ENCODE data around the gene COBL. TPM values are rescaled to one million over a fixed set of nuclear protein-coding genes. Genes with fewer than 3 reads are reported as not detected.

Gene COBL
- total RNA-seq, 1 donor from 2014 or later, result 17.0 TPM

DNA sequence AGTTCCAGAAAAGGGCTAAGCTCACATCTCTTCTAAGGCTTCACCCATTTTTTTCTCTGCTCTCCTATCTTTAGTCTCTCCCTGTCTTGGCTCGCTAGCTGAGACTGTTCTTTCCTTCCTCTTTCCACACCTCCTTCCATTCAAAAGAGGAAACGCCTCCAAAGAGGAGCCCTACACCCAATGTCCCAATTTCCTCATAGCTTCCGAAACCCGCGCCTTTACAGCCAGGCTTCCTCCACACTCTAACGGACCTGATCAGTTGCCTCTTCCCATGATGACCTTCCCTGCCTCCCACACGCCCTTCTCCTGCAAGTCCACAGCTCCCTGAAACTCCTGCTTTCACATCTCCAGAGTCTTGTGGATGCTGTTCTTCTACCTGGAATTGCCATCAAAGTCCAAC, 71.7 kb downstream of the COBL start:
- DNase-seq (ENCODE audit: low spot score), result no peak
- ATAC-seq, result no peak
- intact Hi-C loops (cut with DNase I), result no loop called here

GRCh38 chr7:51244053-51244452, 72.6 kb downstream of the COBL start:
- no peak for ATAC-seq
- intact Hi-C loops (cut with DNase I), result no loop called here
- no peak for DNase-seq (ENCODE audit: low spot score)

- ATAC-seq (no peak), DNase-seq (ENCODE audit: low spot score) (no peak)
- intact Hi-C loops (cut with DNase I), result no loop called here
Observed at GRCh38 chr7:51243631-51244030, 73.0 kb downstream of the COBL start.

DNA sequence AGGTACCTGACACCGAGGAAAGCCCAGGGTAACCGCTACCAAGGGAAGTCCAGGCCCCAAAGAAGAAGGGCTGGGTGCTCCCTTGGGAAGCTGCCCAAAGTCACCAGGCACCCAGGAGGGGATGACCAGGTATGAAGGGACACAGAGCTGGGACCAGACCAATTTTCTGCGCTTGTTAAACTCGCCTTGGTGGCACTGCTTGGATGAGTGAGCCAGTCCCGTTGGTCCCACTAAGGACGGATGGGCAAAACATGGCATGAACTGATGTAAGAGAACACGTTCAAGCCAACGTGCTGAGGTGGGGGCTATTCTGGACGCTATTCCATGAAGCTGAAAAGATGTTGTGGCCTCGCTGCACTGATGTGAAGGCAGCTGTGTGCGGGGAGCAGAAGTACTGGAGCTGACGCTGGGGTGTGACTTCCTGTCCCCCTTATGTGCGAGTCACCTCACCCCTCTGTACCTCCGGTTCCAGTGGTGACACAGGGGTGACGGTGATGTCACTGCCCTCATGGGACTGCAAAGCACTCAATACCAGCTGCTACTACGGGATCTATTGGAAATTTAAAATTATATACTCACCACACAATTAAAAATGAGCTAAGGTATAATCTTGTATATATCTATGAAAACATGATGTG, 73.6 kb downstream of the COBL start:
- no peak for ATAC-seq
- intact Hi-C loops (cut with DNase I), result no loop called here
- DNase-seq (ENCODE audit: low spot score), result no peak

DNA sequence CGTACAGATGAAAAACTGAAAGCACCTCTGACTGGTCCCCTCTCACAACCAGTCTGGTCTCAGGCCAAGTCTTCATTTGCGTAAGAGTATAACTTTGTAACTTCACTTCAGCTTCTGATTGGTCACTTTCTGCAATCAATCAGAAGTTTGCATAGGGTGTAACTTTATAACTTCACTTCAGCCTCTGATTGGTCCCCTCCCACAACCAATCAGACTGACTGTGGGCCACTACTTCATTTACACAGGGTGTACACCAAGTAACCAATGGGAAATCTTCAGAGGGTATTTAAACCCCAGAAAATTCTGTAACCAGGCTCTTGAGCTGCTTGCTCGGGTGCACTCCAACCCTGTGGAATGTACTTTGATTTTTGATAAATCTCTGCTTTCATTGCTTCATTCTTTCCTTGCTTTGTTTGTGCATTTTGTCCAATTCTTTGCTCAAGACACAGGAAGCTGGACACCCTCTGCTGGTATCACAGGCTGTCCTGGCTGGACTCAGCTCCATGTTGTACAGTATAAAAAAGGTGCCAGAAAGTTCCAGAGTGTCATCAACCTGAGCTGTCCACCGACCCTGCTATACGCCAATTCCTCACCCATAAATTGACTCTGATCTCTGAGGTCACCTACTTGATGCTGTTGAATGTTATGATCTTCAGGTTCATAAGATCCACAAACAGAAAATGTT, 74.5 kb downstream of the COBL start:
- intact Hi-C loops (cut with DNase I), result no loop called here
- DNase-seq (ENCODE audit: low spot score) (no peak), ATAC-seq (no peak)

DNA sequence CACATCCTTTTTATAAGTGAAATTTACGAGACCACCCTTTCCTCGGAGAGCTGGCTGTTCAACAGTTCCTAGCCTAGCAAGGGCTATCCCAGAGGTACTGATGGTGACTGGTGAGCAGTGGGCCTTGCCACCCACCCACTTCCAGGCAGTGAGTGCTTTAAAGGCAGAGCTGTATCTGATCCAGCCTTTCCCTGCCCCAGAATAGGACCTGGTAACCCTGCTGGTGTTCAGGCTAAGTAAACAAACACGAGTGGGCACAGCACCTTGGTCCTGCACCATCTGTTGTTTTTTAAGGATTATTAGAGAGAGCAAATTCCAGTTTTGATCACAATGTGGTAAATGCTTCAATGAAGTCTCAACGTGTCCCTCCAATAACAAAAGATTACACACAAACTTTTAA, 75.7 kb downstream of the COBL start:
- ATAC-seq (no peak), DNase-seq (ENCODE audit: low spot score) (no peak)
- intact Hi-C loops (cut with DNase I), result no loop called here

DNA sequence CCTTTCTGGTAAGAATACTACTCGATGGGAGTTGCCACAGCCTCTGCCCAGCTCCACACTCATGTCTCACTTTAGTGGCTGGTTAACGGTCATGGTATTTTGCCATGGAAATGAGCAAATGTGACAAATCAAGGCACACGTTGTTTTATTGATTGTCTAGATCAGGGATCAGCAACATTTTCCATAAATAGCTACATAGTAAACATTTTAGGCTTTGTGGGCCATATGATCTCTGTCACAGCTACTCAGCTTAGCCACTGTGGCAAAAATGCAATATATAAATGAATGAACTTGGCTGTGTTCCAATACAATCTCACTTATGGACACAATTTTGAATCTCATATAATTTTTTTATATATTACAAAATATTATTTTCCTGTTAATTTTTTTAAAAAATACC, 76.9 kb downstream of the COBL start:
- DNase-seq (ENCODE audit: low spot score), result no peak
- ATAC-seq, result no peak
- intact Hi-C loops (cut with DNase I), result no loop called here

DNA sequence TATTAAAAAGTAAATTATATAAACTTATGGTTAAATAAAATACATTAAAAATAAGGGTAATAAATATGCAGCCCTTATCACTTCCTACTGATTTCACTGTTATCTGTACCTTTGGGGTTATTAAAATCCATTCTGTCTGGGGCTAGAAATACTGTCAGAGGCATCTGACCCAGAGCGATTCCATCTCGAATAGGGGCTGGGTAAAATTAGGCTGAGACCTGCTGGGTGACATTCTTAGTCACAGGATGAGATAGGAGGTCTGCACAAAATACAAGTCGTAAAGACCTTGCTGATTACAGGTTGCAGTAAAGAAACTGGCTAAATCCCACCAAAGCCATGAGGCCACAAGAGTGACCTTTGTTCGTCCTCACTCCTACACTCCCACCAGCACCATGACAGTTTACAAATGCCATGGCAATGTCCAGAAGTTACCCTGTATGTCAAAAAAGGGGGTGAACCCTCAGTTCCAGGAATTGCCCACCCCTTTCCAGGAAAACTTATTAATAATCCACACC, 77.6 kb downstream of the COBL start:
- intact Hi-C loops (cut with DNase I), result no loop called here

DNA sequence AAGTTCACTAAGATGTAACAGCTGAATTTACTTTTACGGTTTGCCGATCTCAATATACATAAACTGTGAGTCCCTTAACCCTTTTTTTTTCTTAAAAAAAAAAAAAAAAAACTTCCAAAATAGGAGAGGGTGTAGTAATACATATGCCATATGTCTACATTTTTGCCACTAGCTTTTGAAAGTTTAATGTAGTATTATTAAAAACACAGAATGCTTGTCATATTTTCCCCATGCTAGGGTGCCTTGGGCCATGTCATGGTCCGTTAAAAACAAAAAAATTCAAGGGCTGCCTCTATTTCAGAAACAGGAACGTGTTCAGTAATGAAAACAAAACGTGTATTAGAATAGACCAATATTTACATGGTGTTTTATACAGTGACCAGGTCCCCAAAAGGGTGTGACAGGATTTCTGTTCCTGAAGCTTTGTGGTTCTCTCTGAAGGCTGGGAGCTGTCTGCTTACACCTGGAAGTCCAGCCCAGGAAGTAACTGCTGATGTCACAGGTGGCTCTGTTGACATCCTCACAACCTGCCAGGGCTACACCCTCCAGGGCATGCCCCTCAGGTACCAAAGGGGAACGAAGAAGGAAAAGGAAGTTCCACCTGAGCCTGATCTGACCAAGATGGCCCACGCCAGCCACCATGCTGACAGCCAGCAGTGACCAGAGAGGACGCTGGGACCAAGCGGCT, 79.0 kb downstream of the COBL start:
- ATAC-seq (no peak), DNase-seq (ENCODE audit: low spot score) (no peak)
- intact Hi-C loops (cut with DNase I), result no loop called here

More for the DNA sequence above, 77.6 kb downstream of the COBL start:
- DNase-seq (ENCODE audit: low spot score) (no peak), ATAC-seq (no peak)

DNA sequence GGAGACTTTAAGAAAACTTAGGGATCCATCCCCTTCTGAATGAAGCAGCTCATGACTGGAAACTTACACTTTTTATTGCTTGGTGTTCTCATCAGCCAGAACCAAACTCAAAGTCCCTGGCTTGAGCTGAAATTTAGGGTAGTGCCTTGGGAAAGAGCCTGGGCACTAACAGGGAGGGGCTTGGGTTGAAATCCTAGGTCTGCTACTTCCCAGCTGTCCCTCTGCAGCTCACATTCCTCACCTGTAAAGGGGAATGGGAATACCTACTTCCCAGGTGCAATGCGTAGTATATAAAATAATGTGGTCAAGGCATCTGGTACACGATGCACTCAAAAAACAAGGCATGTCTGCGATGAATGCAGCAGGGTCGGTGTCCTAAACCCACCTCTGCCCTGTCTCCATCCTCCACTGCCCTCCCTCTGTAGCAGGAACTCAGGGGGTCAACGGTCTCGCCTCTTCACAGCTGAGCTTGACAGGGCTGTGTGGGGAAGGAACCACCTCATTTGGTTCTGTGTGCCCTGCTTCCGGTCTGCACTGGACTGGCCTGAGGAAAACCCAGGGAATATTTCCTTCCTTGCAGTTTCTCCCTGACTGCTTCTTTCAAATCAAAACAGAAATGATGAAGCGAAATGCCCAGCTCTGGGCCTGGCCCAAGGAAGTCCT, 80.0 kb downstream of the COBL start:
- intact Hi-C loops (cut with DNase I), result no loop called here
- DNase-seq (ENCODE audit: low spot score) (no peak), ATAC-seq (no peak)

DNA sequence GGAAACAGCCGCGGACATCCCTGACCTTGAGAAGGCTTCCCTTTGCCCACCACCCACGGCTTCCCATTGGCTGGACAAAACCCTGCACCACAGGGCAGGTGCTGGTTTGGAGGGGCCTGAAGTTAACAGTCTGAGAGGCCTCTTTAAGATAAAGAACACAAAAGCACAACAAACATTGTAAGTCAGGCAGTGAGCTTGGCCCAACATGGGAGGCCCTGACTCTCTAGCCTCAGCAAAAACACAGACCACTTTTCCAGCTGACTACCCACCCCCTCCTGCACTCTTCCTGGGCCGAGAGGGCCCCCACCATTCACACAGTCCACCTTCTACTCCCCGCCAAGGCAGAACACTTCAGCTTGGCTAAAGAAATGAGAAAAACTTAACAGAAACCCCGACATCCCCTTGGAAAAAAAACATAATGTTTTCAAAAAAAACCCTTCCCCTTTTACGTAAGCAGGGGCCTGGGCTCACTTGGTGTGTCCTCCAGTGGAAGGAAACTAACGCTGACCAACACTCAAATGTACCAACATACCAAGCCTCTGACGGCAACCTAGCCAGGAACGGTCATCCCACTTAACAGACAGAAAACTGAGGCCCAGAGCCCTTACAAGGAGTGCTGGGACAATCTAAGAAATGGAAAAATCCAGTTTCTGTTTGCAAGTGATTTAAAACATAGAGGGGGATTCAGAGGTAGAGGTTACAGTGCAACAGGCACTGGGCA, 80.9 kb downstream of the COBL start:
- no peak for DNase-seq (ENCODE audit: low spot score)
- no peak for ATAC-seq
- intact Hi-C loops (cut with DNase I), result no loop called here

DNA sequence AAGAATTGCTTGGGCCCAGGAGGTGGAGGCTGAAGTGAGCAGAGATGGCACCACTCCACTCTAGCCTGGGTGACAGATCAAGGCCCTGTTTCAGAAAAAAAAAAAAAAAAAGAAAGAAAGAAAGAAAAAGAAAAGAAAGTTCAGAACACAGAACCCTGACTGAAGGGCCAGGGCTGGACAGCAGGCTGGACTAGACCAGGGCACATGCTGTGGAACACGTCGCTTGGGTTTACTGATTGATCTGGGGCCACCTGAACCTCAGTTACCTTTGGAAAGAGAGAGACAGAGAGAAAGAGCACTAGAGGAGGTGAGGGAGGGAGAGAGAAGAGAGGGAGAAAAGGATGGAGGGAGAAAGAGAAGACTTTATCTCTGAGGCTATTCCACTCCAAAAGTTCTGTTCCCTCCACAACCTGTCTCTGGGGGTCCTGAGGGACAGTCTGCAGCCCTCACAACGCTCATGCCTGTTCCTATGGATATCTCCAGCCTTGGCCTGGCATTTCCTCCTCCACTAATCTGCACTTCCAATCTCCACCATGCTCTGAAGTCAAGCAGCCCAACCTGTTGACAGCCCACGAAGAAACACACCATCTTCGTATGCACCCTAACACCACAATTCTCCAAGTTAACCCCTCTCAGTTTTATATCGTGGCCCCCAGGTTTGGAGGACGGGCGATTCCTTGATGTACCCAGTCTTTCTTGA, 81.8 kb downstream of the COBL start:
- no peak for ATAC-seq
- DNase-seq (ENCODE audit: low spot score), result no peak
- intact Hi-C loops (cut with DNase I), result no loop called here

DNA sequence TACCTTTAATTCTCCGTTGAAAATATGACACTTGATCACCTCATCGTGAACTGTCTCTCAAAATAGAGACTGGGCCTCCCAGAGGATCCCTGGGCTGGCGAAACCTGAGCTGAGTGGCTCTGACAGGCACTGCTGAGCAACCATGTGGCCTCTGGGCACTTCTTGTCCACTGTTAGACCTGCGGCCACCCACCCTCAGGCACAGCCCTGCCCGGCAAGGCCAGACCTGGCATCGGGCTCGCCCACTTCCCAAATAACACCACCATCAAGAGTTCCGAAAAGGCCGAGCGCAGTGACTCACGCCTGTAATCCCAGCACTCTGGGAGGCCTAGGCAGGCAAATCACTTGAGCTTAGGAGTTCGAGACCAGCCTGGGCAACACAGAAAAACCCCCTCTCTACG, 82.5 kb downstream of the COBL start:
- no peak for ATAC-seq
- intact Hi-C loops (cut with DNase I), result no loop called here
- DNase-seq (ENCODE audit: low spot score), result no peak

GRCh38 chr7:51233374-51233773, 83.2 kb downstream of the COBL start:
- DNase-seq (ENCODE audit: low spot score), result no peak
- intact Hi-C loops (cut with DNase I), result no loop called here

DNA sequence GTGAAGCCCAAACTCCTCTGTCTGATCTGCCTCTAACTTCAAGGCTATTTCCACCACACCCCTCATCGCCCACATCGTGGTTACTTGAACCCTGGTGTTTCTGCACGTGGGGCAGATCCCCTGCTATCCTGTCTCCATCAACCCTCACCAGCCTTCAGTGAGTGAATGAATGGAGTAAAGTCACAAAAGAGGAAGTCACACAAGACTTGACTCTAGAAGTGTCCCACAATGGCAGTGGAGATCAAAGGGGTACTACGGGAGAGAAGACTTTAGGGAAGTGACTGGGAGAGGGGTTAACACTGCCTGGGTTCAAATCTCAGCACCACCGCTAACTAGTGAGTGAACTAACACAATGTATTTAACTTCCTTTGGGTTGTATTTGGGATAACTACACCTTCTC, 85.9 kb downstream of the COBL start:
- DNase-seq (ENCODE audit: low spot score) (no peak), ATAC-seq (no peak)
- intact Hi-C loops (cut with DNase I), result no loop called here

More at GRCh38 chr7:51233374-51233773, 83.2 kb downstream of the COBL start:
- no peak for ATAC-seq

GRCh38 chr7:51230324-51230625, 86.3 kb downstream of the COBL start:
- intact Hi-C loops (cut with DNase I), result no loop called here
- no peak for DNase-seq (ENCODE audit: low spot score)
- ATAC-seq, result no peak

DNA sequence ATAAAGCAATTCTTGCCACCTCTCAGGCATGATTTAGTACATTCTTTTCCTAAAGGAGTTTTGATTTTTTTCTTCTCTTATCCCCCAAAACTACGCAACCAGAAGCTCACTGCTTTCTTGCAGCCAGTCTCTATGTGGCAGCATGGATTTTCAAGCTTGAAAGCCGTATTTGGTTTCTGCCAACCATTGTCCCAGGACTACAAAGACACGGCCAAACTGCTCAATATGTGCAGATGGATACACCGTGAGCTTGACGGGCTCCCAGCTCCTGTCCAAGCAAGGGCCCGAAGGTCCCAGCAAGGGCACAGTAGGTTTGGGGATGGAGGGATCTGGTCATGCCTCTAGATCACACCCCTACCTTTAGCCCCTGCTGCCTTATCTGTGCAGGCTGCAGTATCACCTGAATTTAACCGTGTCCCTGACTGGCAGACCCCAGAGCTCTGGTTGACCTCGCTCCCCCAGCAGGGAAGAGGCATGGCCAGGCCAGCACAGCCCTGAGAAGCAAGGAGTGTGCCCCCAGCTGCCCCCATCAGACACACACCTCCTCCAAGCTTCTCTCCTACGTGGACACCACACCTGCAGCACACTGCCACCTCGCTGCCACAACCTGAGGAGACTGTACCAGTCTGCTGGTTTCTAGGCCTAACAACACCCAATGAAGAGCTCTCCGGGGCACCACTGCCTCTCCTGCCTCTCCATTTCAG, 86.8 kb downstream of the COBL start:
- ATAC-seq, result no peak

DNA sequence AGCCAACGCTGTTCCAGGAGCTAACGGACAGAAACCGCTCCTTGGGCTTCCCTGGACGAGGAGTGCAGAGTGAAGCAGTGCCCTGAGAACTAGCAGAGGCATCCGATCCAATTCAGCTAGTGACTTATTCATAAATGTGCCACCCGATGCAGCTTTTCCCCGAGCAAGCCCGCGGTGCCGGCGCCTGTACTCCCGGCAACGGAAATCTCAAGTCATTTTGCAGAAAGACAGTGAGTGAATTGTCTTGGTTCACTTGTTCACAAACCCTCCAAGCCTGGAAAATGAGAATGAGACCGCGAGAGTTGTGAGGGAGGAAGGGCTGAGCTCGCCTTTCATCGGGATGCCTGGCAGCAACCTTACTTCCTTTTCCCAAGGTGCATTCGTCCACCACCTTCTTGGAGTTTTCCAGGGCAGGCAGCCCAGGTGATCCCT, 87.5 kb downstream of the COBL start:
- no peak for ATAC-seq
- DNase-seq (ENCODE audit: low spot score), result no peak
- intact Hi-C loops (cut with DNase I), result no loop called here

More for the DNA sequence above, 86.8 kb downstream of the COBL start:
- intact Hi-C loops (cut with DNase I), result no loop called here
- no peak for DNase-seq (ENCODE audit: low spot score)
